ENCODE results near the gene SND1. TPM values are rescaled to one million over a fixed set of nuclear protein-coding genes. Genes with fewer than 3 reads are reported as not detected.

SND1 gene
- polyA plus RNA-seq, 3 donors: 46.5 to 97.3 (median 79.8) TPM

DNA sequence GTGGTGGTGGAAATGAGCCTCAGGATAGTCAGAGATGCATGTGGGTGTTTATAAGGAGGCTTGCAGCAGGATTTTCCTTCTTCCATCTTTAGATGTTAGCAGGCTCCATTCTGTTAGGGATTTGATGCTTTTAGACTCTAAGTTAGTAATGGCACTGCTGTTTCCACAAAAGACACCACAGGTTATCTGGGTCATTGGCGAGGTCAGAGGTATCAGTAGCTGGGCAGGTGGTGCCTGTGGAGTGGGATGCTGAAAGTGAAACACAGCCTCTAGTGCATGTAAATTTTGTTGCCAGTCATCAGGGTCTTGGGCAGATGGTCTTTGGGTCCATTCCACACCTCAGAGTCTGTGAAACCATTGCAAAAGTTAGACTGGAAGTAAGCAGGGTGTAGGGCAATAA lies 33.2 kb upstream of the SND1 start:
- WGBS (ENCODE audit: insufficient coverage): 100% methylated on average over 1 of the region's 1 CpG

DNA sequence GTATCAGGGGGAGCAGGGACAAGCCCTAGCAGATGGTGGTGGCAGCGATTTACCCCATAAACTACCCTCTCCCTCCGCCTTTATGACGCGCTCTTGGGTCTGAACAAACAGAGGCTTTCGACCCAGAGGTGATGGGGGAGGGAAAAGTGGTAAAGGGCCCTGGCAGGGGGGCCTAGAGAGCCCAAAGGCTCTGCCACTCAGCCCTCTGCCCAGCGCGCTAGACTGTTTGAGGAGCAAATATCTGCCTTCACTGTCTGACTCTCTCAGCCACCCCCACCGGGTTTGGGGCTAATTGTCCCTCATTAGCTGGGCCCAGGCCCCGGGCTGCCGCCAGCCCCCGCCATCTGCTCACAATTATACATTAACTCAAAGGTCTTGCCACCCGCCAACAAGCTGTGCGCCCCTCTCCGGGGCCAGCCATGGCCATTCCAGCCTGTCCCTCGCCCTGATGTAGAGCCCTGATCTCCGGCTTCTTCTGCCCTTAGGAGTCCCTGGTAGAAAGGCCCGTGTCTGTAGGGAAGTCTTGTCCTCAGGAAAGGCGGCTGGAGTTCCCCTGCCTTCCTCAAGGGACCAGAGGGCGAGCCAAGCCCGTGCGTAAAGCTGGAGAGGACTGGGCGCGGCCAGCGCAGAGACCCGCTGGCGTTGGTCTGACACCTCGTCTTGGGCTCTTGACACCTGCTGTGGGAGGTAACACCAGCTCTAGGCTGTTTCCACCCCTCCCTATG lies 32.2 kb upstream of the SND1 start:
- Histone ChIP-seq H3K4me2 (replicated peaks; ENCODE audit: extremely low read depth, low read length, poor library complexity, severe bottlenecking) (no peak overlapping the region), H3K9me3 (replicated peaks in 1 of 2; ENCODE audit: control insufficient read depth in 1 of 2, insufficient read depth in 1 of 2, low read length in 2 of 2) (no peaks in the 10 kb centered on the region), H3K27ac (ENCODE audit: low read depth in 1 of 2, low read length in 2 of 2) (no peak overlapping the region), H3K4me1 (ENCODE audit: control insufficient read depth in 1 of 2, insufficient read depth in 2 of 2, low read length in 2 of 2) (no peaks in the 10 kb centered on the region), H2AFZ (ENCODE audit: insufficient read depth, low read depth, low read length, poor library complexity, severe bottlenecking) (no peak overlapping the region), H3K4me3 (replicated peaks in 1 of 3; ENCODE audit: low read depth in 2 of 3, low read length in 3 of 3) (no peak overlapping the region), H3K36me3 (replicated peaks in 1 of 2; ENCODE audit: control insufficient read depth in 1 of 2, insufficient read depth in 2 of 2, low read length in 2 of 2) (no peaks in the 10 kb centered on the region), H4K20me1 (ENCODE audit: insufficient read depth, low read length) (no peaks in the 10 kb centered on the region), H3K79me2 (ENCODE audit: insufficient read depth, low read length) (no peaks in the 10 kb centered on the region), H3K9ac (ENCODE audit: insufficient read depth, low read length, poor library complexity, severe bottlenecking) (no peak overlapping the region), H3K27me3 (ENCODE audit: control insufficient read depth in 2 of 2, insufficient read depth in 2 of 2, low read length in 2 of 2) (peaks cover 17 to 51% of the 10 kb centered on the region in 2 donors)
- intact Hi-C loops (cut with micrococcal nuclease): no loop called here
- peak overlapping the region in 1 of 2 donors; percentile 70 for H3K4me3 Mint-ChIP-seq
- TF ChIP-seq, protein P1, sequence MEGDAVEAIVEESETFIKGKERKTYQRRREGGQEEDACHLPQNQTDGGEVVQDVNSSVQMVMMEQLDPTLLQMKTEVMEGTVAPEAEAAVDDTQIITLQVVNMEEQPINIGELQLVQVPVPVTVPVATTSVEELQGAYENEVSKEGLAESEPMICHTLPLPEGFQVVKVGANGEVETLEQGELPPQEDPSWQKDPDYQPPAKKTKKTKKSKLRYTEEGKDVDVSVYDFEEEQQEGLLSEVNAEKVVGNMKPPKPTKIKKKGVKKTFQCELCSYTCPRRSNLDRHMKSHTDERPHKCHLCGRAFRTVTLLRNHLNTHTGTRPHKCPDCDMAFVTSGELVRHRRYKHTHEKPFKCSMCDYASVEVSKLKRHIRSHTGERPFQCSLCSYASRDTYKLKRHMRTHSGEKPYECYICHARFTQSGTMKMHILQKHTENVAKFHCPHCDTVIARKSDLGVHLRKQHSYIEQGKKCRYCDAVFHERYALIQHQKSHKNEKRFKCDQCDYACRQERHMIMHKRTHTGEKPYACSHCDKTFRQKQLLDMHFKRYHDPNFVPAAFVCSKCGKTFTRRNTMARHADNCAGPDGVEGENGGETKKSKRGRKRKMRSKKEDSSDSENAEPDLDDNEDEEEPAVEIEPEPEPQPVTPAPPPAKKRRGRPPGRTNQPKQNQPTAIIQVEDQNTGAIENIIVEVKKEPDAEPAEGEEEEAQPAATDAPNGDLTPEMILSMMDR (IDR thresholded peaks at IDR 0.05): no peak
- no peak overlapping the region for H3K27ac Mint-ChIP-seq
- H3K9me3 Mint-ChIP-seq: peaks cover 0 to 11% (median 0%) of the 10 kb centered on the region in 7 donors
- WGBS (ENCODE audit: insufficient coverage): 5% methylated on average over 19 of the region's 27 CpGs
- peaks cover 11% of the 10 kb centered on the region for H3K4me1 Mint-ChIP-seq
- H3K36me3 Mint-ChIP-seq: no peaks in the 10 kb centered on the region
- H3K27me3 Mint-ChIP-seq (ENCODE audit: low read depth in 3 of 3): peaks cover 42 to 70% (median 43%) of the 10 kb centered on the region in 3 donors
- DNase-seq: no peak

More for the DNA sequence above, 33.2 kb upstream of the SND1 start:
- Histone ChIP-seq H3K4me1 (ENCODE audit: control insufficient read depth in 1 of 2, insufficient read depth in 2 of 2, low read length in 2 of 2) (no peaks in the 10 kb centered on the region), H3K36me3 (replicated peaks in 1 of 2; ENCODE audit: control insufficient read depth in 1 of 2, insufficient read depth in 2 of 2, low read length in 2 of 2) (no peaks in the 10 kb centered on the region), H3K9ac (ENCODE audit: insufficient read depth, low read length, poor library complexity, severe bottlenecking) (no peak overlapping the region), H3K27ac (ENCODE audit: low read depth in 1 of 2, low read length in 2 of 2) (no peak overlapping the region), H3K79me2 (ENCODE audit: insufficient read depth, low read length) (no peaks in the 10 kb centered on the region), H3K9me3 (replicated peaks in 1 of 2; ENCODE audit: control insufficient read depth in 1 of 2, insufficient read depth in 1 of 2, low read length in 2 of 2) (no peaks in the 10 kb centered on the region), H3K4me2 (replicated peaks; ENCODE audit: extremely low read depth, low read length, poor library complexity, severe bottlenecking) (no peak overlapping the region), H4K20me1 (ENCODE audit: insufficient read depth, low read length) (no peaks in the 10 kb centered on the region), H3K27me3 (ENCODE audit: control insufficient read depth in 2 of 2, insufficient read depth in 2 of 2, low read length in 2 of 2) (peaks cover 17 to 51% of the 10 kb centered on the region in 2 donors), H2AFZ (ENCODE audit: insufficient read depth, low read depth, low read length, poor library complexity, severe bottlenecking) (no peak overlapping the region), H3K4me3 (replicated peaks in 1 of 3; ENCODE audit: low read depth in 2 of 3, low read length in 3 of 3) (no peak overlapping the region)
- H3K36me3 Mint-ChIP-seq: no peaks in the 10 kb centered on the region
- intact Hi-C loops (cut with micrococcal nuclease): no loop called here
- TF ChIP-seq, protein P1 (IDR thresholded peaks at IDR 0.05): no peak
- H3K4me1 Mint-ChIP-seq: peaks cover 11% of the 10 kb centered on the region
- no peak for DNase-seq
- peaks cover 39 to 73% (median 42%) of the 10 kb centered on the region in 3 donors for H3K27me3 Mint-ChIP-seq (ENCODE audit: low read depth in 3 of 3)
- peak overlapping the region in 1 of 2 donors; percentile 12 for H3K4me3 Mint-ChIP-seq
- H3K9me3 Mint-ChIP-seq: peaks cover 0 to 2% (median 0%) of the 10 kb centered on the region in 7 donors
- peak overlapping the region in 1 of 7 donors; percentile 54 for H3K27ac Mint-ChIP-seq

Data from CD14-positive monocyte (primary cell).